Neutrophil (primary cell): ENCODE measurements around the gene NUTF2.

ENCODE experiments used
- H3K27ac ChIP-seq: fragments of 200-600 bp; sonication (generic); 2 replicates; pipeline ENCODE4 v1.5.1; 2016; ENCODE audit warnings: mild to moderate bottlenecking, moderate library complexity
- H3K27me3 ChIP-seq: fragments of 200-600 bp; sonication (generic); 2 replicates; pipeline ENCODE4 v1.6.0; 2016; ENCODE audit warnings: mild to moderate bottlenecking
- H3K36me3 ChIP-seq: fragments of 200-600 bp; sonication (generic); 2 replicates; pipeline ENCODE4 v1.5.1; 2017
- H3K4me1 ChIP-seq, 2 experiments: fragments of 200-600 bp in 1 of 2; sonication (generic) in 1 of 2; 1 replicate in 1 of 2; 2 replicates in 1 of 2; pipeline versions ENCODE4 v1.5.1 to v1.6.1; 2013 to 2016; ENCODE audit warnings: low read depth in 1 of 2, low read length in 1 of 2, mild to moderate bottlenecking in 1 of 2, moderate library complexity in 1 of 2; ENCODE audit not compliant: control insufficient read depth in 1 of 2, insufficient read depth in 1 of 2
- H3K4me3 ChIP-seq, 2 experiments: fragments of 200-600 bp in 1 of 2; sonication (generic) in 1 of 2; 1 replicate in 1 of 2; 2 replicates in 1 of 2; pipeline ENCODE4 v1.5.1; 2013 to 2016; ENCODE audit warnings: low read depth in 1 of 2, low read length in 1 of 2, mild to moderate bottlenecking in 1 of 2, moderate library complexity in 1 of 2
- H3K9me3 ChIP-seq: fragments of 200-600 bp; sonication (generic); 2 replicates; pipeline ENCODE4 v1.5.1; 2016
- TF ChIP-seq, protein P1 (sequence below): fragments of 200-600 bp; sonication (generic); IDR thresholded peaks from 2 replicates; pipeline ENCODE4 v1.5.1; 2016; ENCODE audit warnings: antibody characterized with exemption

The NUTF2 gene

DNA sequence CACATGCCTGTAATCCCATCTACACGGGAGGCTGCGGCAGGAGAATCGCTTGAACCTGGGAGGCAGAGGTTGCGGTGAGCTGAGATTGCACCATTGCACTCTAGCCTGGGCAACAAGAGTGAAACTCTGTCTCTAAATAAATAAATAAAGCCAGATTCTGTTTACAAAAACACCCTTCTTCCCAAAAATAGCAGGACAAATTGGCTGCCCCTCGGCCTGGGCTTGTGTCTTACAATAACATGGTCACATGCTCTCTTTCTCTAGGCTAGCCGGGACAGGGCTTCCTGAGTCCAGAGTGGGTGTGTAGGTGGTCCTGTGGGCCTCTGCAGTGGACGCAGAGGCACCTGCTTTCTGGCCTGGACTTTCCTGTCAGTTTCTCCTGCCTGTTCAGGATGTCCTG is 22.9 kb downstream of the NUTF2 start:
- no peaks in the 10 kb centered on the region for H3K27me3 ChIP-seq
- TF ChIP-seq, protein P1, sequence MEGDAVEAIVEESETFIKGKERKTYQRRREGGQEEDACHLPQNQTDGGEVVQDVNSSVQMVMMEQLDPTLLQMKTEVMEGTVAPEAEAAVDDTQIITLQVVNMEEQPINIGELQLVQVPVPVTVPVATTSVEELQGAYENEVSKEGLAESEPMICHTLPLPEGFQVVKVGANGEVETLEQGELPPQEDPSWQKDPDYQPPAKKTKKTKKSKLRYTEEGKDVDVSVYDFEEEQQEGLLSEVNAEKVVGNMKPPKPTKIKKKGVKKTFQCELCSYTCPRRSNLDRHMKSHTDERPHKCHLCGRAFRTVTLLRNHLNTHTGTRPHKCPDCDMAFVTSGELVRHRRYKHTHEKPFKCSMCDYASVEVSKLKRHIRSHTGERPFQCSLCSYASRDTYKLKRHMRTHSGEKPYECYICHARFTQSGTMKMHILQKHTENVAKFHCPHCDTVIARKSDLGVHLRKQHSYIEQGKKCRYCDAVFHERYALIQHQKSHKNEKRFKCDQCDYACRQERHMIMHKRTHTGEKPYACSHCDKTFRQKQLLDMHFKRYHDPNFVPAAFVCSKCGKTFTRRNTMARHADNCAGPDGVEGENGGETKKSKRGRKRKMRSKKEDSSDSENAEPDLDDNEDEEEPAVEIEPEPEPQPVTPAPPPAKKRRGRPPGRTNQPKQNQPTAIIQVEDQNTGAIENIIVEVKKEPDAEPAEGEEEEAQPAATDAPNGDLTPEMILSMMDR = no peak
- H3K4me1 ChIP-seq = peaks cover 23 to 27% of the 10 kb centered on the region in 2 experiments
- H3K27ac ChIP-seq = no peak overlapping the region
- no peaks in the 10 kb centered on the region for H3K9me3 ChIP-seq
- H3K4me3 ChIP-seq = no peak overlapping the region
- H3K36me3 ChIP-seq = peaks cover 16% of the 10 kb centered on the region

DNA sequence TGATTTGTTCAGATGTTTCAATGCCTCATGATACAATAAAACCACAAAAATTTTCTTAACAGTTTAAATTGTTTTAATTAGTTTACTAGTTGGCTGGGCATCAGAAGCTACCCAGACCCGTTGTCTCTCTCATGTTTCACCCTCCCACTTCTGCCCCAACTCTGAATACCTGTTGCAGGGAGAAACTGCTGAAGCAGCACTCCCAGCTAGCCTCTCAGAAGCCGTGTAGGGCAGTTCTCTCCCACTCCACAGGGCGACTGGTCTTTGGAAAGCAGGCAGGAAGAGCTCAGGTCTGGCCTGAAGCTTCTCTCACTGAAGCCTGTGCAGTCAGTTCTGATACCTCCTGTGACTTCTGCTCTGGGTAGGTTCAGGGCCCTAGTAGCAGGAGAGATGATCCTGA is 24.5 kb downstream of the NUTF2 start:
- H3K4me3 ChIP-seq = no peak overlapping the region
- H3K4me1 ChIP-seq = peaks cover 23 to 27% of the 10 kb centered on the region in 2 experiments
- TF ChIP-seq, protein P1 = no peak
- H3K27me3 ChIP-seq = no peaks in the 10 kb centered on the region
- H3K27ac ChIP-seq = peak overlapping the region; percentile 85
- peaks cover 19% of the 10 kb centered on the region for H3K36me3 ChIP-seq
- no peaks in the 10 kb centered on the region for H3K9me3 ChIP-seq

DNA sequence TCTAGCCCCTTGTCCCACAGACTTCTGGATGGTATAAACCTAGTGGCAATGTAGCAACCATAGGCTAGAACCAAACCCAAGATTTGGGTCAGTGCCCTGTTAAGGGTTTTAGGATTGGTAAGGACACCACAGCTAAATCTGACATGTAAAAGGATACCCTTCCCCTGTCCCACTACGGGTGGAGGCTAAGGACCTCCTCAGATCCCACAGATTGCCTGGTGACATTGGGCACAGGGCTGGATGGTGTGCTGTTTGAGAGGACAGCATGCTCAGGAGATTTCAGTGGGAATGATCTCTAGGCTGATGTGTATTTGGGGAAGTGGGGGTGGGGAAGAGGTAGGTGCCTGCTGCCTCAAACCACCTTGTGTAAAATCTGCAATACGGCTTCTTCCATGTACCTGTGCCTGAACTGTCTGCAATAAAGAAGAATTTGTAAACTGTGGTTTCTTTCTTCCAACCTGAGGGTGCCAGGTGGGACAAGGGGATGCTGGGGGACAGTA is 25.4 kb downstream of the NUTF2 start:
- H3K9me3 ChIP-seq = no peaks in the 10 kb centered on the region
- peak overlapping the region; percentile 84 to 90 for H3K4me3 ChIP-seq
- H3K27ac ChIP-seq = peak overlapping the region; percentile 85
- H3K36me3 ChIP-seq = peaks cover 26% of the 10 kb centered on the region
- no peaks in the 10 kb centered on the region for H3K27me3 ChIP-seq
- H3K4me1 ChIP-seq = peaks cover 23 to 27% of the 10 kb centered on the region in 2 experiments
- TF ChIP-seq, protein P1 = no peak

DNA sequence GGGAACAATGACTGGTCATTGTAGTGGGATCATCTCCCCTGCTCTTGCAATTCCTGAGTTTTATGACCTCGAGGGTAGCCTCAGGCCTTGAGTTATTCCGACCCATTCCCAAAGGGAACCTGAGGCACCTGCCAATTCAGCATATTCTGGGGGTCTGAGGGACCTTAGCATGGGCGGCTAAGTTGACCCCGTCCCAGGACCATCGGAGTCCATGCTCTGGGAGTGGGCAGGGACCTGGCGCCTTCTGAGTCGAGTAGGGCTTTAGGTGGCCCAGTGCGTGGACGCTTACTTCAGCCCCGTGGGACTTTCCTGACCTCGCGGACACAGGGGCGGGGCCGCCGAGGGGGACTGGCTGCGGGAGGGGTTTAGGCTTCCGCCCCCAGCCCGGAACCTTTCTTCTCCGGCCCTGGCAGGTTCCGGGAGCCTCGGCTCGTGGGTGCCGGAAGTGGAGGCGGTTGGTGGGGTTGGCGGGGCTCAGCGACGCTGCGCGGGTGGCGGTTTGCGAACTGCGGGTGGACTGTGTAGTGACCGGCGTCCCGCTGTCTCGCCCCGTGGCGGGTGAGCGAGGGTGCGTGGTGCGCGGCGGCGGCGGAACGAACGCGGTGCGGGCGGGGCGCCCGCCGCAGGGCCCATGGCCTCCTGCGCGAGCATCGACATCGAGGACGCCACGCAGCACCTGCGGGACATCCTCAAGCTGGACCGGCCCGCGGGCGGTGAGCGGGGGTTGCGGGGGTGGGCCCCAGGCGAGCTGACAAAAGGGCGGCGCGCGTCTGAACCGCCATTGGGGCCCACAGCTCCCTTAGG is 26.1 kb downstream of the NUTF2 start, which contains the start of gene EDC4:
TSS of gene EDC4 (plus strand) at position 422 of the 804 bp plus-strand sequence. CDS start at position 632, 210 bp downstream.
- H3K9me3 ChIP-seq = no peaks in the 10 kb centered on the region
- H3K4me1 ChIP-seq = peaks cover 23 to 27% of the 10 kb centered on the region in 2 experiments
- peak within 1 kb of the TSS; percentile 85 for H3K27ac ChIP-seq
- H3K27me3 ChIP-seq = no peaks in the 10 kb centered on the region
- H3K4me3 ChIP-seq = peak within 1 kb of the TSS; percentile 84 to 90
- peaks cover 28% of the 10 kb centered on the region for H3K36me3 ChIP-seq
- TF ChIP-seq, protein P1 = peak; percentile 49

DNA sequence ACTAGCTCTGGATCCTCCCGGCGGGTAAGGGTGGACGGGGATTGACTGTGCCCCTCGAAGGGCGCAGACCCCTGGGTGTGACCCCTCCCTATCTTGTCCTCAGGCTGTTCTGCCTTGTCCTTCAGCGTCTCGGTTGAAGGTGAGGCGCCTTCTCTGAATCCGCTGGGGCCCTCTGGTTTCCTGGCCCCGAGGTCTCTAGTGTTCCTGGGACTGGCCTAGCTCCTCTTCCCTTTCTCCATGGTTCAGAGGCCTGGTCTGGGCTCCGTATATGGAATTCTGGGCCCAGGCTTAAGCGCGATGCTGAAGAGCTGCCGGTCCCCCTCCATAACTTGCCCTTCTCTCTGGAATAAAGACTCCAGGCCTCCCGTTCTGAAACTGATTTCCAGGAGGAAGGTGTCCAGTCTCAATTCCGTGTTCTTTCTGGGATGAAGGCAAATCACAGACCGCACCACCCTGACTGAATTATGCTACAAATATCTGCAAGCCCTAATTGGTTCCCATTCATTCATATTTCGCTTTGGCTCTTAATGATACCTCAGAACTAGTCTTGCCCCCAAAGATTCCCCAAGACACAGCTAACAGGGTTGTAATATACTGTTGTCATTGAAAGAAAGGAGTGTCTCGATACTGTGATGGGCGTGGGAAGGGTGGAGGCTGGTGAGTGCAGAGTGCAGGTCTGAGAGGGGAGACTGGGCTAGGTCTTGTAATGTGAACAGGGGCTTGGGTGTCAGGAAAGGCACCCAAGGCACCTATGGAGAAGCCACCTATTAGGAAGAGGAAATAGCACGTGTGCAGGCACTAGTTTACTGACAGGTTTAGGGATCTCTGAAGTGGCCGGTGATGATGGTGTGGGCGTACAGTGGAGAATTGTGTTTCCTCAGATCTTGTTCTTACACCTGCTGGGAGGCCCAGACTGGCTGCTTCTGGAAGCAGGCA is 27.0 kb downstream of the NUTF2 start:
- peak overlapping the region; percentile 84 to 90 for H3K4me3 ChIP-seq
- H3K27ac ChIP-seq = peak overlapping the region; percentile 85
- TF ChIP-seq, protein P1 = no peak
- no peaks in the 10 kb centered on the region for H3K27me3 ChIP-seq
- H3K4me1 ChIP-seq = peaks cover 23 to 27% of the 10 kb centered on the region in 2 experiments
- H3K36me3 ChIP-seq = peaks cover 28% of the 10 kb centered on the region
- no peaks in the 10 kb centered on the region for H3K9me3 ChIP-seq
